ENCODE data around the gene GALM. TPM values are rescaled to one million over a fixed set of nuclear protein-coding genes. Genes with fewer than 3 reads are reported as not detected.
A peak's percentile ranks its signal among the peaks of the same experiment; 100 is the strongest.
"Not testable (repeated sequence)": the region's sequence is repeated elsewhere in the genome, so short reads cannot be mapped to it uniquely, and the experiment has no call there.

The GALM gene
- total and polyA plus RNA-seq, 10 donors = 5.2 to 22.7 (median 7.6) TPM

- Histone ChIP-seq H3K27me3 (replicated peaks in 1 of 7) (no peaks in the 10 kb centered on the region), H3K27ac (peak overlapping the region in 6 of 8 donors; percentile 19 to 71 (median 52)), H3K36me3 (peaks cover 0 to 100% (median 22%) of the 10 kb centered on the region in 6 donors), H3K4me1 (peaks cover 0 to 15% (median 8%) of the 10 kb centered on the region in 6 donors), H3K4me3 (no peak overlapping the region), H3K9me3 (no peaks in the 10 kb centered on the region)
- 88 to 95% (median 92%) methylated on average over 2 of the region's 2 CpGs for WGBS, 5 donors
- no peak for DNase-seq
- TF ChIP-seq POLR2A (IDR thresholded peaks at IDR 0.05) = no peak
- no peak for TF ChIP-seq CTCF (IDR thresholded peaks at IDR 0.05 in 8 of 11, conservative IDR thresholded peaks at IDR 0.05 in 3 of 11)
- TF ChIP-seq POLR2AphosphoS5 (IDR thresholded peaks at IDR 0.05) = no peak
- intact Hi-C loops (cut with DNase I; ENCODE audit: low total_unique reads) = no loop called here
Observed at GRCh38 chr2:38682008-38682575, 16.2 kb downstream of the GALM start.

DNA sequence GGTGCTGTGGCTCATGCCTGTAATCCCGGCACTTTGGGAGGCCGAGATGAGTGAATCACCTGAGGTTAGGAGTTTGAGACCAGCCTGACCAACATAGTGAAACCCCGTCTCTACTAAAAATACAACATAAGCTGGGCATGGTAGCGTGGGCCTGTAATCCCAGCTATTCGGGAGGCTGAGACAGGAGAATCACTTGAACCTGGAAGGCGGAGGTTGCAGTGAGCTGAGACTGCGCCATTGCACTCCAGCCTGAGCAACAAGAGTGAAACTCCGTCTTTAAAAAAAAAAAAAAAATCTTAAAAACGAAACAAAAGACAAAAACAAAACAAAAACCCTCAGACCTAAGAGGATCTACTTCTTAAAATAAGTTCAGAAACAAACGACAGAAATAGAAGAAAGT, 16.7 kb downstream of the GALM start:
- WGBS, 5 donors = 85 to 91% (median 88%) methylated on average over 10 of the region's 10 CpGs
- H3K27me3 ChIP-seq (replicated peaks in 1 of 7); H3K9me3 ChIP-seq; H3K4me3 ChIP-seq; intact Hi-C loops (cut with DNase I; ENCODE audit: low total_unique reads); H3K4me1 ChIP-seq; DNase-seq: not testable (repeated sequence)
- peak overlapping the region in 6 of 8 donors; percentile 19 to 71 (median 53) for H3K27ac ChIP-seq
- H3K36me3 ChIP-seq = peaks cover 0 to 100% (median 17%) of the 10 kb centered on the region in 6 donors

GRCh38 chr2:38683766-38684165, 17.9 kb downstream of the GALM start:
- intact Hi-C loops (cut with DNase I; ENCODE audit: low total_unique reads) = no loop called here
- Histone ChIP-seq H3K4me3 (no peak overlapping the region), H3K36me3 (peaks cover 0 to 100% (median 20%) of the 10 kb centered on the region in 6 donors), H3K27me3 (replicated peaks in 1 of 7) (no peaks in the 10 kb centered on the region), H3K9me3 (no peaks in the 10 kb centered on the region), H3K27ac (no peak overlapping the region), H3K4me1 (peaks cover 0 to 5% (median 1%) of the 10 kb centered on the region in 6 donors)
- no peak for DNase-seq
- WGBS, 5 donors = 92 to 98% (median 96%) methylated on average over 7 of the region's 7 CpGs
- TF ChIP-seq CTCF (IDR thresholded peaks at IDR 0.05 in 8 of 11, conservative IDR thresholded peaks at IDR 0.05 in 3 of 11) (no peak), POLR2AphosphoS5 (IDR thresholded peaks at IDR 0.05) (no peak), POLR2A (IDR thresholded peaks at IDR 0.05) (no peak)

DNA sequence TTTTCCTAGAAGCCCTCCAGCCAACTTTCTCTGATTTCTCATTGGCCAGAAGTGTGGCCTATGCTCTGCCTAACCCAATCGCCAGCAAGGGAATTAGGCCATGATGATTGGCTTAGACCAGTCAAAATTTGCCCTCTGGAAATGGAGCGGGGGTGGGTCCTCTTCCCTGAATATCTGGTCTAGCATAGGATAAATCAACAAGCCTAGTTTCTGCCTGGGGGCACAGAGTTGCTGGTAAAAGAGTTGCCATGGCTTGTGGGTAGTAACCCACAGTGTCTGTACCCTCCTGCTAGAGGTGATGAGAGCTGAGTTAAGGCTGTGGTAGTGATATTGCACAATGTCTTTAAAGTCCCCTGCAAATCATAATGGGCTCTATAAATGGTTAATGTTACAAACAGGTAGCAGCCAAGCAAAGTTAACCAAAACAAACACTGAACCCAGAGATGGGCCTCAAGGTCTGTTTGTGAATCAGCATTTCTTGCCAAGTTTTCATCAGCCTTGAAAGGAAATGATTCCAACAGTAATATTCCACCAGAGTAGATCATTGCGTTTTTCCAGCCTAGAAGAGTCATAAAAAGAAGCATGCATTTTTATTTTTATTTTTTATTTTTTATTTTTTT, 19.3 kb downstream of the GALM start:
- intact Hi-C loops (cut with DNase I; ENCODE audit: low total_unique reads) = no loop called here
- H3K4me1 ChIP-seq = peaks cover 0 to 5% (median 1%) of the 10 kb centered on the region in 6 donors
- TF ChIP-seq POLR2AphosphoS5 (IDR thresholded peaks at IDR 0.05) (no peak), POLR2A (IDR thresholded peaks at IDR 0.05) (no peak), CTCF (IDR thresholded peaks at IDR 0.05 in 8 of 11, conservative IDR thresholded peaks at IDR 0.05 in 3 of 11) (no peak)
- H3K27ac ChIP-seq = no peak overlapping the region
- DNase-seq = no peak
- WGBS, 5 donors = 90 to 94% (median 92%) methylated on average over 3 of the region's 3 CpGs
- H3K4me3 ChIP-seq = no peak overlapping the region
- peaks cover 0 to 100% (median 18%) of the 10 kb centered on the region in 6 donors for H3K36me3 ChIP-seq
- no peaks in the 10 kb centered on the region for H3K27me3 ChIP-seq (replicated peaks in 1 of 7)
- no peaks in the 10 kb centered on the region for H3K9me3 ChIP-seq

Data from spleen (tissue), 11 donors.